HG03439 (cell line): ENCODE data around the gene NEGR1.

Source experiments
- ATAC-seq: cut with Tn5 transposase; IDR thresholded peaks from one replicate; pipeline ENCODE4 v1.9.1; 2021; ENCODE audit warnings: mild to moderate bottlenecking, moderate library complexity; ENCODE audit not compliant: unreplicated experiment

NEGR1 gene

GRCh38 chr1:72122099-72122880 lies 160.0 kb downstream of the NEGR1 start:
- no peak for ATAC-seq

- ATAC-seq, result no peak
These were observed 162.8 kb downstream of the NEGR1 start for GRCh38 chr1:72119491-72119890.

GRCh38 chr1:72117621-72118020 lies 164.7 kb downstream of the NEGR1 start:
- no peak for ATAC-seq

- no peak for ATAC-seq
These were observed 167.0 kb downstream of the NEGR1 start for GRCh38 chr1:72115290-72115689.

GRCh38 chr1:72111662-72112061 lies 170.7 kb downstream of the NEGR1 start:
- no peak for ATAC-seq

- no peak for ATAC-seq
These were observed 172.4 kb downstream of the NEGR1 start for GRCh38 chr1:72109916-72110315.

- no peak for ATAC-seq
These were observed 177.1 kb downstream of the NEGR1 start for GRCh38 chr1:72105201-72105600.

- no peak for ATAC-seq
These were observed 180.3 kb downstream of the NEGR1 start for GRCh38 chr1:72101840-72102632.

- ATAC-seq, result no peak
These were observed 181.6 kb downstream of the NEGR1 start for GRCh38 chr1:72100771-72101170.

- no peak for ATAC-seq
These were observed 184.3 kb downstream of the NEGR1 start for GRCh38 chr1:72097851-72098570.

GRCh38 chr1:72094209-72094608 lies 188.1 kb downstream of the NEGR1 start:
- ATAC-seq, result no peak

- ATAC-seq, result no peak
These were observed 195.9 kb downstream of the NEGR1 start for GRCh38 chr1:72086394-72086793.

GRCh38 chr1:72075425-72075824 lies 206.9 kb downstream of the NEGR1 start:
- ATAC-seq, result no peak

GRCh38 chr1:72066431-72066830 lies 215.9 kb downstream of the NEGR1 start:
- no peak for ATAC-seq

- no peak for ATAC-seq
These were observed 217.9 kb downstream of the NEGR1 start for GRCh38 chr1:72064196-72065075.

- no peak for ATAC-seq
These were observed 218.8 kb downstream of the NEGR1 start for GRCh38 chr1:72063364-72064044.

GRCh38 chr1:72062584-72062983 lies 219.8 kb downstream of the NEGR1 start:
- no peak for ATAC-seq

- no peak for ATAC-seq
These were observed 221.7 kb downstream of the NEGR1 start for GRCh38 chr1:72060466-72061245.

GRCh38 chr1:72056516-72056915 lies 225.8 kb downstream of the NEGR1 start:
- ATAC-seq, result no peak
